Skeletal muscle satellite cell (primary cell): ENCODE results near the gene SLC35E1.
"Not testable (repeated sequence)": the region's sequence is repeated elsewhere in the genome, so short reads cannot be mapped to it uniquely, and the experiment has no call there.

ENCODE experiments used
- H3K27me3 ChIP-seq: 2 replicates; pipeline ENCODE4 v1.7.0; 2013; ENCODE audit warnings: low read length; ENCODE audit not compliant: control insufficient read depth, insufficient read depth
- H3K36me3 ChIP-seq: 2 replicates; pipeline ENCODE4 v1.7.0; 2013; ENCODE audit warnings: mild to moderate bottlenecking, control low read depth, low read length; ENCODE audit not compliant: insufficient read depth
- H3K4me1 ChIP-seq: 2 replicates; pipeline ENCODE4 v1.7.0; 2013; ENCODE audit warnings: low read length; ENCODE audit not compliant: control insufficient read depth, insufficient read depth
- H3K4me2 ChIP-seq: 2 replicates; pipeline ENCODE4 v1.7.0; 2013; ENCODE audit warnings: mild to moderate bottlenecking, low read length
- H3K4me3 ChIP-seq: 2 replicates; pipeline ENCODE4 v1.7.0; 2013; ENCODE audit warnings: low read length
- H3K9ac ChIP-seq: 2 replicates; pipeline ENCODE4 v1.7.0; 2013; ENCODE audit warnings: mild to moderate bottlenecking, low read depth, low read length, moderate library complexity
- H3K9me3 ChIP-seq: replicated peaks from 2 replicates; pipeline ENCODE4 v1.7.0; 2013; ENCODE audit warnings: mild to moderate bottlenecking, control low read depth, low read length

SLC35E1 gene

DNA sequence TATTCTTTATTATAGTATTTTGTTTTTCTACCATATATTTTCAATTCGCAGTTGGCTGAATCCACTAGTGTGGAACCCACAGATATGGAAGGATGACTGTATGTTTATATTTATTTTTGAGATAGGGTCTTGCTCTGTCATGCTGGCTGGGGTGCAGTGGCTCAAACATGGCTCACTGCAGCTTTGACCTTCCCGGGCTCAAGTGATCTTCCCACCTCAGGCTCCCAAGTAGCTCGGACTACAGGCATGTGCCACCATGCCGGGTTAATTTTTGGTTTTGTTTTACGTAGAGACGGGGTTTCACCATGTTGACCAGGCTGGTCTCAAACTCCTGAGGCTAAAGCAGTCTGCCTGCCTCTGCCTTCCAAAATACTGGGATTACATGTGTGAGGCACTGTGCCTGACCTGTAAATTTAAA, 9.6 kb downstream of the SLC35E1 start:
- Histone ChIP-seq H3K9me3 (no peaks in the 10 kb centered on the region), H3K4me1 (no peaks in the 10 kb centered on the region), H3K27me3 (no peaks in the 10 kb centered on the region), H3K4me3 (no peak overlapping the region), H3K9ac (no peak overlapping the region), H3K4me2 (no peak overlapping the region), H3K36me3 (peaks cover 54% of the 10 kb centered on the region)

DNA sequence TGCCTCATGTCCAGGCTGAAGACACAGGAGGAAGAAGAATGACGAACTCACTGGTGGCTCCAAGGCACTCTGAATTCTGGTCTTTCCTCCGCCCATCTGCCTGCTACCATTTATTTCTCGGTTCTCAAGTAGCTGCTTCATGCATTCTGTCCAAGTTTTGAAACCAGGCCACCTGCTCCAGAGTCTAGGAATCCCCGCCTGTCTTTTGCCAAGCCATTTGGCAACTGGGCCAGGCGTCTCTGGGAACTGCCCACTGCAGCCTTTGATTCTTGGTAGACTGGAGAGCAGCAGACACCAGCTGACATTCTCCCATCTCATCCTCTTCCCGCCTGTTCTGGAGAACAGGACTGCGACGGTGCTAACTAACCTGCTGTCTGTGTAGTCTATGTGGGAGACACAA, 10.8 kb downstream of the SLC35E1 start:
- Histone ChIP-seq H3K4me1 (no peaks in the 10 kb centered on the region), H3K9ac (no peak overlapping the region), H3K27me3 (no peaks in the 10 kb centered on the region), H3K9me3 (no peaks in the 10 kb centered on the region), H3K4me3 (no peak overlapping the region), H3K4me2 (no peak overlapping the region), H3K36me3 (peaks cover 46% of the 10 kb centered on the region)

DNA sequence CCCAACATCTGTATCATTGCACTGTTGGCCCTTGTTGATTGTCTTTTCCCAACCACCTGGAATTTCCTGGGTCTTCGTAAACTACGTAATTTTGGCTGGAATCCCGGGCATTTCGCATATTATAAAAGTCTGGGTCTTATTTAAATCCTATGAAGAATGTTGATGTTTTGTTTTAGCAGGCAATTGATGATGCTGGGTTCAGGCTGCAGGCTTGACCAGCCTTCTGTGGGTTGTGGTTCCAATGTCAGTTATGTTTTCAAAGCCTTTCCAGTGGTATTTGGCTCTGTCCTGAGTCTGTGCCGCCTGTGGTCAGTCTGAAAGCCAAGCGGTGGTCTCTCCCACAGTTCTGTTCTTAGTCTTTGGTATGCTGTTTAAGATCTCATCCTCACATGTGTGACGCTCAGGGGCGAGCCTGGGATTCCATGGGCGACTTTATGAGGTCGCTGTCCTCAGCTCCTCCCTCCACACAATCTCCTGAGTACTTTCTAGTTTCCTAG, 12.4 kb downstream of the SLC35E1 start:
- Histone ChIP-seq H3K4me3 (no peak overlapping the region), H3K4me2 (no peak overlapping the region), H3K9me3 (no peaks in the 10 kb centered on the region), H3K9ac (no peak overlapping the region), H3K4me1 (no peaks in the 10 kb centered on the region), H3K27me3 (no peaks in the 10 kb centered on the region), H3K36me3 (peaks cover 48% of the 10 kb centered on the region)

DNA sequence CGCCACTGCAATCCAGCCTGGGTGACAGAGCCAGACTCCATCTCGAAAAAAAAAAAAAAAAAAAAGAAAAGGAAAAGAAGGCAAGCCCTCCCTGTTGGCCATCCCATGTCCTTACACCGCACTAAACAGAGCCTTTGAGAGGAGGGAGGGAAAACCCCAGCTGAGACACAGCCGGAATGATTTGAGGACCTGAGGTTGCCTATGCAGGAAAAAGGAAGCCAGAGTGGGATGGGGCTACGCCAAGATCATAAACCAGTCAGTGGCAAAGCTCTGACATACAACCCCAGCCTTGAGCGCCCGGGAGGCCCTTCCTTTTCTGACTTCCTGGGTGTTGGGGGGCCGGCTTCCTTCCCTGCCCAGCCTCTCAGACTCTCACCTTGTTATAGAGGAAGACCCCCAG, 17.4 kb downstream of the SLC35E1 start:
- Histone ChIP-seq H3K4me2 (no peak overlapping the region), H3K36me3 (peaks cover 42% of the 10 kb centered on the region), H3K27me3 (no peaks in the 10 kb centered on the region), H3K9me3 (no peaks in the 10 kb centered on the region), H3K4me1 (no peaks in the 10 kb centered on the region), H3K4me3 (no peak overlapping the region), H3K9ac (no peak overlapping the region)

DNA sequence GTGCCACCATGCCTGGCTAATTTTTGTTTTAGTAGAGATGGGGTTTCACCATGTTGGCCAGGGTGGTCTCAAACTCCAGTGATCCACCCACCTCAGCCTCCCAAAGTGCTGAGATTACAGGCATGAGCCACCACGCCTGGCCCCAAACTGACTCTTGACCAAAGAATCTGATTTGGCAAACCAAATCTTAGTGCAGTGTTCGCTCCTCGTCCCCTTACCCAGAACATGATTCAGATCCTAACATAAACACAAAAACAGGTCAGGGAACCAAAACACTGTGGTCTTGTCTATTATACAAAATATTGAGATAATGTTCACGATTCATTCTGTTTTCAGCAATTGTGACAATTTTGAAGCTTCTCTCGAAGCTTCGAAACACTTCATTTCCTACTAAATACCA, 20.3 kb downstream of the SLC35E1 start:
- not testable (repeated sequence) for H3K9me3 ChIP-seq, H3K4me1 ChIP-seq, H3K9ac ChIP-seq, H3K27me3 ChIP-seq, H3K4me3 ChIP-seq, H3K4me2 ChIP-seq
- H3K36me3 ChIP-seq, result peaks cover 35% of the 10 kb centered on the region

DNA sequence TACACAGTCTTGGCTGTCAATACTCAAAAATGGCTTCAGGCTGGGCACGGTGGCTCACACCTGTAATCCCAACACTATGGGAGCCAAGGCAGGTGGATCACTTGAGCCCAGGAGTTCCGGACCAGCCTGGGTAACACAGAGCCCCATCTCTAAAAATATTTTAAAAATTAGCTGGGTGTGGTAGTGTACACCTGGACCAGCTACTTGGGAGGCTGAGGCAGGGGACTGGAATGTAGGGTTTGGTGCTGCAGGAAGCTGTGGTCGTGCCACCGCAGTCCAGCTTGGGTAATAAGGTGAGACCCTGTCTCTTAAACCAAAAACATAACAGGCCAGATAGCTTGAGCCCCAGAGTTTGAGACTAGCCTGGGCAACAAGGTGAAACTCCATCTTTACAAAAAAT, 23.3 kb downstream of the SLC35E1 start:
- H3K4me1 ChIP-seq, result no peaks in the 10 kb centered on the region
- no peaks in the 10 kb centered on the region for H3K27me3 ChIP-seq
- no peak overlapping the region for H3K9ac ChIP-seq
- no peaks in the 10 kb centered on the region for H3K9me3 ChIP-seq
- no peak overlapping the region for H3K4me2 ChIP-seq
- peaks cover 20% of the 10 kb centered on the region for H3K36me3 ChIP-seq
- H3K4me3 ChIP-seq, result no peak overlapping the region

DNA sequence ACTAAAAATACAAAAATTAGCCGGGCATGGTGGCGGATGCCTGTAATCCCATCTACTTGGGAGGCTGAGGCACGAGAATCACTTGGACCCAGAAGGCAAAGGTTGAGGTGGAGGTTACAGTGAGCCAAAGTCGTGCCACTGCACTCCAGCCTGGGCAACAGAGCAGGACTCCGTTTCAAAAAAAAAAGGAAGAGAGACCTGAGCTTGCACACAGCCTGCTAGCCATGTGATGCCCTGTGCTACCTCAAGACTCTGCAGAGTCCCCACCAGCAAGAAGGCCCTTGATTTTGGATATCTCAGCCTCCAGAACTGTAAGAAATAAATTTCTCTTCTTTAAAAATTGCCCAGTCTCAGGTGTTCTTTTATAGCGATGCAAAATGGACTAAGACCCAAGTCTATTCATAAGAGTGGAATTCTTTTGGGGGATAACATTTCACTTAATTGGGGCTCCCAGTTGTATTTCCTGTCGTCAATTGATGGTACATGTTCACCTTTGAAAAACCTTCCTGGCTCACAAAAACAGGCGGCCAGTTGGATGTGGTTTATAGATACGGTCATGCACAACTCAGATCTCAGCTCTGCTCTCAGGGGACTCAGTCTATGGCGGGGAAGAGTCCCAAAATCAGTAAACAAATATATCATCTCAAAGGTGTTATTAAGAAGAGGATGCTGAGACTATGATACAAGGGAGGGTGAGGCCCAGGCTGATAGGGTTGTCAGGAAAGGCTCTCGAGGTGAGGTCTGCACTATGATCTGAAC, 27.6 kb downstream of the SLC35E1 start:
- no peak overlapping the region for H3K4me3 ChIP-seq
- peaks cover 8% of the 10 kb centered on the region for H3K36me3 ChIP-seq
- H3K9me3 ChIP-seq, result no peaks in the 10 kb centered on the region
- no peak overlapping the region for H3K9ac ChIP-seq
- no peaks in the 10 kb centered on the region for H3K27me3 ChIP-seq
- no peak overlapping the region for H3K4me2 ChIP-seq
- H3K4me1 ChIP-seq, result peaks cover 13% of the 10 kb centered on the region

DNA sequence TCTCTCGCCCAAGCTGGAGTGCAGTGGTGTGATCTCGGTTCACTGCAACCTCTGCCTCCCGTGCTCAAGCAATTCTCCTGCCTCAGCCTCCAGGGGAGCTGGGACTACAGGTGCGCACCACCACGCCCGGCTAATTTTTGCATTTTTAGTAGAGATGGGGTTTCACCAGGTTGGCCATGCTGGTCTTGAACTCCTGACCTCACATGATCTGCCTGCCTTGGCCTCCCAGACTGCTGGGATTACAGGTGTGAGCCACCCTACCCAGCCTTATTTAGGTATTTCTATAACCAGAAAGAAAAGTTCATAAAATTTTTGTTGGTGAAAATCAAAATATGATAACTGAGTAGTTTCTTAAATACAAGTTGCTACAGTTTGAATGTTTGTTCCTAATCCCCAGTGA, 28.5 kb downstream of the SLC35E1 start:
- peak overlapping the region; percentile 99 for H3K4me3 ChIP-seq
- peaks cover 13% of the 10 kb centered on the region for H3K4me1 ChIP-seq
- H3K4me2 ChIP-seq, result peak overlapping the region; percentile 90
- not testable (repeated sequence) for H3K27me3 ChIP-seq, H3K9me3 ChIP-seq
- H3K9ac ChIP-seq, result peak overlapping the region; percentile 99
- H3K36me3 ChIP-seq, result peaks cover 11% of the 10 kb centered on the region

DNA sequence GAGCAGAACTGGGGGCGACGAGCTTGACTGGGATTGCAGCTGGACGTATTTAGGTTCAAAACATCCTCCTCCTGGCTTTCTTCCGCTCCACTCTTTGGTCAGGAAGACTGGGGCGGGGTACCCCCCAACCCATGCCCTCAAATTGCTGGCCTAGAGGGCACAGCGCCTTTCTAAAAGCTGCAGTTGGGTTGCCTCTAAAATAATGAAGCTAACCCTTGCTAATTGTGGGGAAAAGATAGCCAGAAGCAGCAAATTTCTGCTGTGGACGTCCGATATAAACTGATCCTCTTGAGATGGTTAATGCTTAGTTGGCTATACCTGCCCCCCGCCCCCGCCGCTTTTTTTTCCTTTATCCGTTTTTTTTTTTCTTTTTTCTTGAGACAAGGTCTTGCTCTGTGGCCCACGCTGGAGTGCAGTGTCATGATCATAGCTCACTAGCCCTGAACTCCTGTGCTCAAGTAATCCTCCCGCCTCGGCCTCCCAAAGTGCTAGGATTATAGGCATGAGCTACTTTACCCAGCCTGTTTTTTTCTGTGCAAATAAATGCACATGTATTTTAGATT, 29.2 kb downstream of the SLC35E1 start:
- H3K4me2 ChIP-seq, result peak overlapping the region; percentile 90
- H3K36me3 ChIP-seq, result peaks cover 13% of the 10 kb centered on the region
- H3K4me3 ChIP-seq, result peak overlapping the region; percentile 99
- peaks cover 13% of the 10 kb centered on the region for H3K4me1 ChIP-seq
- H3K9me3 ChIP-seq, result no peaks in the 10 kb centered on the region
- H3K9ac ChIP-seq, result peak overlapping the region; percentile 99
- H3K27me3 ChIP-seq, result no peaks in the 10 kb centered on the region

DNA sequence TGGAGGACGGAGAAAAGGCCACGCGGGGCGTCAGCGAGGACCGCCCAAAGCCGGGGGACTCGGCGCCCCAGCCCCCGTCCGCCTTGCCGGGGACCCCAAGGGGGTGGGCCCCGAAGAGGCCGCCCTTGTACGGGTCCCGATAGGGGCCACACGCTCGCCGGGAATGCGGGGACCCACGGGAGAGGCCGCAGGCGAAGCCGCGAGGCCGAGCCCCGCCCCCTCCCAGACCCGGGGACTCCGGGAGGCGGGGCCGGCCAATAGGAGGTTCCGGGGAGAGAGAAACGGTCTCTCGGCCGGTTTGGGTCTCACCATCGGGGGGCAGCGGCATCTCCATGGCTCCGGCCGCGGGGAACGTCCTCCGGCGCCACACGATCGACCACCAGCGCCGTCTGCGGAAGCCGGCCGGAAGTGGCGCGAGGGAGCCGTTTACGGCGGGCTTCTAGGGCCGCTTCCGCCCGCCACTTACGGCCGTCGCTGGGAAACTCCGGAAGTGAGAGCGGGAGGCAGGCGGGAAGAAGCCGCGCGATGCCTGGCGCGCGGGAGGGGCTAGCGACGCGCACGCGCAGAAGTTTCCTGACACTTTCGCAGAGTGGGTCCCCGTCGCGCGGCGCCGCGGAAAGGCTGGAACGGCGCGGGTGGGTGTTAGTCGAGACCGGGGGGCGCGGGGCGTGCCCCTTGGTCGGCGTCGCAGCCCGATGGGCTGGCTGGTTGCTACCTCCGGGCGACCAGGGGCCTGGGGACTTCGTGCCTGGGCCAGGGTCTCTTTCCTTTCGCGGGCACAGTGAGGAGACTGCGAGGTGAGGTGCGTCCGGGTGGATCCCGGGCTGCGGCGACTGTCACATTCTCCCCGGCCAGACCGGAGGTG, 29.9 kb downstream of the SLC35E1 start, which contains the start of gene CHERP:
CHERP (minus strand) TSS at position 393 of the 865 bp plus-strand sequence; CDS start at position 334, 59 bp downstream.
- H3K27me3 ChIP-seq, result no peaks in the 10 kb centered on the region
- peak within 1 kb of the TSS; percentile 99 for H3K9ac ChIP-seq
- no peaks in the 10 kb centered on the region for H3K9me3 ChIP-seq
- peak within 1 kb of the TSS; percentile 99 for H3K4me3 ChIP-seq
- peaks cover 13% of the 10 kb centered on the region for H3K4me1 ChIP-seq
- peak within 1 kb of the TSS; percentile 90 for H3K4me2 ChIP-seq
- peaks cover 17% of the 10 kb centered on the region for H3K36me3 ChIP-seq

DNA sequence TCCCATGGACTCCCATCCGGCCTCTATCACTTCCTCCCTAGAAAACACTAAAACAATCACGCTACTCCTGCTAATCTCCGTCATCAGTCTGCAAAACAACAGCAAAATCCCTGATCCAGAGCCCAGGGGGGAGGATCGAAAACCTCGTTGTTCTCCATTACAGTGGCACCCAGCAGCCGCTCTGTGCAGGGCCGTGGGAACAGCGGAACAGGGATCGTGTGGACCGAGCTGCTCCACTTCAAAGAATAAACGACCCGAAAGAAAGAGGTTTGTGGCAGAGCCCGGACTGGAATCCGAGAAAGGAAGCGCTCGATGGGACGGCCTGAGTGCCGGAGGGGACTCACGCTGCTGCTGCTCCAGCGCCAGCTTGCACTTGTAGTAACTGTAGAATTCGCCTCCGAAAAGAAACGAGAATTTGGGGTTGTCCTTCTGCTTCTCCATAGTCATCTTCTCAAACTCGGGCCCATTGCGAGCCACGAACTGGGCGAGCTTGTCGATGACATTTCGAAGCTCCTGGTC, 30.6 kb downstream of the SLC35E1 start:
- no peaks in the 10 kb centered on the region for H3K9me3 ChIP-seq
- H3K4me1 ChIP-seq, result peaks cover 13% of the 10 kb centered on the region
- peaks cover 18% of the 10 kb centered on the region for H3K36me3 ChIP-seq

More for the DNA sequence above, 30.6 kb downstream of the SLC35E1 start:
- no peaks in the 10 kb centered on the region for H3K27me3 ChIP-seq
- H3K9ac ChIP-seq, result peak overlapping the region; percentile 99
- H3K4me2 ChIP-seq, result peak overlapping the region; percentile 90
- peak overlapping the region; percentile 99 for H3K4me3 ChIP-seq
